ENCODE measurements around the gene MAPKBP1. TPM values are rescaled to one million over a fixed set of nuclear protein-coding genes. Genes with fewer than 3 reads are reported as not detected.

MAPKBP1 gene
- total and polyA plus RNA-seq, 7 experiments from 2014 or later: 3.0 to 44.7 (median 37.2) TPM

DNA sequence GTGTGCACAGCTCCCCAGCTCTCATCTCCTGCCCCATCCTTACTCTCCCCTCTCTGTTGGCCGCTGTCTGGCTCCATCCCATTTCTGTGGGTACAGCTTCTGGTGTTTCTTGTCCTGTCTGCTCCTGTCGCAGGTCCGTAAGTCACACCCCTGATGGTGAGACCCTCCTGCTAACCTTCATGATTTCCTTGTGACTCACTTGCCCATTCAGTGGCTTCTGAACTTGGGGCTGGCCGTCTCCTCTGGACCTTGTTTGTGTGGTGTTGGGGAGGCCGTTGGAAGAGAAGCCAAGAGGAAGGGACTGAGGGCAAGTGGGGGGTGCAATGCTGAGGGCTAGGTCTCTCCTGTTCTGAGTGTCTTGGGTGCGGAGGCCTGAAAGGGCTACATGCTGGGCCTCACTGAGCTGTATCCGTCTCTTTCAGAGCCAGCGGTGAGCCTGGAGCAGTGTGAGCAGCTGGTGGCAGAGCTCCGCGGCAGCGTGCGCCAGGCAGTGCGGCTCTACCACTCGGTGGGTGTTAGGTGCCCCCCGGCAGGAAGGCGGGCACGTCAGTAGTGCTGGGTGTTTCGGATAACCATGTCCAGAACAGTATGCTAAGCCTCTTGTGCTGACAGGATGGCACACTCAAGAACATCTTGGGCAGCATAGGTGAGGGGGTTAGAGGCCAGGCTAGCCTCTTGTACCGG is 49.9 kb downstream of the MAPKBP1 start:
- Histone ChIP-seq H3K4me1 (ENCODE audit: control insufficient read depth in 2 of 2, insufficient read depth in 2 of 2, low read length in 2 of 2) (peaks cover 7 to 8% of the 10 kb centered on the region in 2 donors), H3K4me3 (ENCODE audit: low read length) (no peak overlapping the region), H3K9me3 (ENCODE audit: control insufficient read depth in 2 of 3, low read length in 3 of 3) (no peaks in the 10 kb centered on the region), H3K36me3 (ENCODE audit: control insufficient read depth in 2 of 3, insufficient read depth in 3 of 3, low read length in 3 of 3) (peaks cover 0 to 62% (median 0%) of the 10 kb centered on the region in 3 experiments), H3K27ac (ENCODE audit: low read depth, low read length) (no peak overlapping the region), H3K27me3 (ENCODE audit: control insufficient read depth in 2 of 2, insufficient read depth in 2 of 2, low read length in 2 of 2) (no peaks in the 10 kb centered on the region)
- intact Hi-C loops (cut with micrococcal nuclease): no loop called here
- Mint-ChIP-seq H3K4me1 (peaks cover 9 to 16% (median 15%) of the 10 kb centered on the region in 7 donors), H3K9me3 (no peaks in the 10 kb centered on the region), H3K36me3 (peaks cover 0 to 16% (median 4%) of the 10 kb centered on the region in 5 donors), H3K27ac (peak overlapping the region in 1 of 9 donors; percentile 70), H3K4me3 (no peak overlapping the region), H3K27me3 (peaks cover 0 to 3% (median 0%) of the 10 kb centered on the region in 5 donors)
- CTCF ChIA-PET: no interaction called here
- DNase-seq: no peak
- POLR2A ChIA-PET: no interaction called here
- no peak for ATAC-seq

DNA sequence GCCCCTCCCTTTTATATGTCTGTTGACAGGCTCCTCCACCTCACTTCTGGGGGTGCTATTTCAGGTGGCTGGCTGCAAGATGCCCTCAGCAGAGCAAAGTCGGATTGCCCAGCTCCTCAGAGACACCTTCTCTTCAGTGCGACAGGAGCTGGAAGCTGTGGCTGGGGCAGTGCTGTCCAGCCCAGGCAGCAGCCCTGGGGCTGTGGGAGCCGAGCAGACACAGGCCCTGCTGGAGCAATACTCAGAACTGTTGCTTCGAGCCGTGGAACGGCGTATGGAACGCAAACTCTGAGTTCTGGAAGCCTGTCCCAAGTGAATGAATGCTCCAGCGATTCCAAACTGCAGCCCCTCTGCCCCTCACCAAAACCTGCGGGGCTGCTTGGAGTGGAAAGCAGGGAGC is 50.9 kb downstream of the MAPKBP1 start:
- intact Hi-C loops (cut with micrococcal nuclease): loop anchor here in 1 of 2 donors (5.0 kb wide), 1 partner anchor 128 kb away; no protein-coding TSS in a partner anchor
- POLR2A ChIA-PET: no interaction called here
- Mint-ChIP-seq H3K27me3 (peaks cover 0 to 3% (median 0%) of the 10 kb centered on the region in 5 donors), H3K9me3 (no peaks in the 10 kb centered on the region), H3K27ac (peak overlapping the region in 1 of 9 donors; percentile 62), H3K4me1 (peaks cover 17 to 25% (median 24%) of the 10 kb centered on the region in 7 donors), H3K36me3 (peaks cover 0 to 15% (median 4%) of the 10 kb centered on the region in 5 donors), H3K4me3 (no peak overlapping the region)
- Histone ChIP-seq H3K36me3 (ENCODE audit: control insufficient read depth in 2 of 3, insufficient read depth in 3 of 3, low read length in 3 of 3) (peaks cover 0 to 53% (median 0%) of the 10 kb centered on the region in 3 experiments), H3K4me3 (ENCODE audit: low read length) (no peak overlapping the region), H3K4me1 (ENCODE audit: control insufficient read depth in 2 of 2, insufficient read depth in 2 of 2, low read length in 2 of 2) (peaks cover 12 to 17% of the 10 kb centered on the region in 2 donors), H3K27me3 (ENCODE audit: control insufficient read depth in 2 of 2, insufficient read depth in 2 of 2, low read length in 2 of 2) (no peaks in the 10 kb centered on the region), H3K9me3 (ENCODE audit: control insufficient read depth in 2 of 3, low read length in 3 of 3) (no peaks in the 10 kb centered on the region), H3K27ac (ENCODE audit: low read depth, low read length) (no peak overlapping the region)
- no peak for ATAC-seq
- DNase-seq: no peak
- CTCF ChIA-PET: interaction anchor here (1.0 kb wide), 1 partner anchor 80 kb away, joined by 5 read pairs; no protein-coding TSS in a partner anchor

- CTCF ChIA-PET: interaction anchor here (0.7 to 1.0 kb wide), 3 partner anchors 14 to 79 kb away, joined by 3 to 5 read pairs (median 3); partner anchors contain the start of gene MAPKBP1
These were observed 51.6 kb downstream of the MAPKBP1 start for GRCh38 chr15:41825572-41826535.

DNA sequence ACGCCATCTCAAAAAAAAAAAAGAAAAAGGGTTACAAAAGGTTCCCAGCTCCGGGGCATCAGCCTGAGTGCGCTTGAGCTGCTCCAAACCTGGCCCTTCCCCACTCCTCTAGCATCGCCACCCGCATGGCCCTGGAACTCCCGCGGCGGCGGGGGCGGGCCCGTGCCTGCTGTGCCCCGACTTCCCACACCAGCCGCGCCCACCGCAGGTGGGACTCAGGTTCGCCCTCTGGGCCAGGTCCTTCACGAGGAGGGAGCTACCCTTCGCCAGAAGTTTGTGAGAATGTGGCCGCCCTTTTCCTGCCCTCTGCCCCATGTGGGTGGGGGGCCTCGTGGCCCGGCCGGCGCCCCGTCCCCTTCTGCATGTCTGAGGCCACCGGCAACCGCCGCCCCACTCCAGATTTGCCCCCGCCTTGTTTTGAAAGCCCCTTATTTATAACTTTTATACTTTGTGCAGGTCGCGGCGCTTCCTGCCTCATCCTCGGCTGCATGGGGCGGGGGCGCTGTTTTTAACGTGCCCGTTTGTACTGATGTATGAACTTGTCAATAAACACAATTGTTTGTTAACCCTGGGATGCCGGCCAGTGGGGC is 53.1 kb downstream of the MAPKBP1 start:
- Histone ChIP-seq H3K27ac (ENCODE audit: low read depth, low read length) (peak overlapping the region; percentile 94), H3K36me3 (ENCODE audit: control insufficient read depth in 2 of 3, insufficient read depth in 3 of 3, low read length in 3 of 3) (peaks cover 0 to 37% (median 0%) of the 10 kb centered on the region in 3 experiments), H3K9me3 (ENCODE audit: control insufficient read depth in 2 of 3, low read length in 3 of 3) (no peaks in the 10 kb centered on the region), H3K4me1 (ENCODE audit: control insufficient read depth in 2 of 2, insufficient read depth in 2 of 2, low read length in 2 of 2) (peaks cover 26 to 31% of the 10 kb centered on the region in 2 donors), H3K4me3 (ENCODE audit: low read length) (peak overlapping the region; percentile 99), H3K27me3 (ENCODE audit: control insufficient read depth in 2 of 2, insufficient read depth in 2 of 2, low read length in 2 of 2) (no peaks in the 10 kb centered on the region)
- intact Hi-C loops (cut with micrococcal nuclease): loop anchor here (2.0 to 5.0 kb wide), 2 partner anchors 130 to 911 kb away; no protein-coding TSS in a partner anchor
- H3K36me3 Mint-ChIP-seq: peaks cover 0 to 23% (median 0%) of the 10 kb centered on the region in 5 donors
- CTCF ChIA-PET: interaction anchor here (0.5 to 1.8 kb wide), 5 partner anchors 54 to 493 kb away, joined by 3 to 5 read pairs (median 4); no protein-coding TSS in a partner anchor
- peaks cover 26 to 45% (median 43%) of the 10 kb centered on the region in 7 donors for H3K4me1 Mint-ChIP-seq
- H3K27me3 Mint-ChIP-seq: peaks cover 0 to 3% (median 0%) of the 10 kb centered on the region in 5 donors
- peak overlapping the region; percentile 42 to 96 (median 89) for H3K27ac Mint-ChIP-seq
- peak; percentile 18 for ATAC-seq
- peak in 3 of 9 donors; percentile 26 to 51 (median 28) for DNase-seq
- no peaks in the 10 kb centered on the region for H3K9me3 Mint-ChIP-seq
- POLR2A ChIA-PET: interaction anchor here (0.7 to 2.9 kb wide), 9 partner anchors 42 to 167 kb away, joined by 3 to 16 read pairs (median 3); partner anchors contain the start of genes MAPKBP1 and MGA
- peak overlapping the region; percentile 86 to 99 (median 96) for H3K4me3 Mint-ChIP-seq

More at GRCh38 chr15:41825572-41826535, 51.6 kb downstream of the MAPKBP1 start:
- ATAC-seq (no peak), DNase-seq (no peak)
- H3K4me3 Mint-ChIP-seq: peak overlapping the region; percentile 66 to 99 (median 87)
- no peaks in the 10 kb centered on the region for H3K9me3 Mint-ChIP-seq
- peaks cover 0 to 3% (median 0%) of the 10 kb centered on the region in 5 donors for H3K27me3 Mint-ChIP-seq
- Histone ChIP-seq H3K36me3 (ENCODE audit: control insufficient read depth in 2 of 3, insufficient read depth in 3 of 3, low read length in 3 of 3) (peaks cover 0 to 46% (median 0%) of the 10 kb centered on the region in 3 experiments), H3K4me1 (ENCODE audit: control insufficient read depth in 2 of 2, insufficient read depth in 2 of 2, low read length in 2 of 2) (peaks cover 15 to 17% of the 10 kb centered on the region in 2 donors), H3K4me3 (ENCODE audit: low read length) (no peak overlapping the region), H3K27me3 (ENCODE audit: control insufficient read depth in 2 of 2, insufficient read depth in 2 of 2, low read length in 2 of 2) (no peaks in the 10 kb centered on the region), H3K27ac (ENCODE audit: low read depth, low read length) (no peak overlapping the region), H3K9me3 (ENCODE audit: control insufficient read depth in 2 of 3, low read length in 3 of 3) (no peaks in the 10 kb centered on the region)
- peaks cover 17 to 32% (median 29%) of the 10 kb centered on the region in 7 donors for H3K4me1 Mint-ChIP-seq
- H3K27ac Mint-ChIP-seq: peak overlapping the region in 8 of 9 donors; percentile 8 to 79 (median 62)
- intact Hi-C loops (cut with micrococcal nuclease): loop anchor here (2.0 to 5.0 kb wide), 2 partner anchors 129 to 913 kb away; no protein-coding TSS in a partner anchor
- H3K36me3 Mint-ChIP-seq: peaks cover 0 to 16% (median 4%) of the 10 kb centered on the region in 5 donors
- POLR2A ChIA-PET: interaction anchor here (2.5 to 2.9 kb wide), 2 partner anchors 52 to 111 kb away, joined by 9 to 16 read pairs; partner anchors contain the start of gene MAPKBP1

- Histone ChIP-seq H3K9me3 (ENCODE audit: control insufficient read depth in 2 of 3, low read length in 3 of 3) (no peaks in the 10 kb centered on the region), H3K4me1 (ENCODE audit: control insufficient read depth in 2 of 2, insufficient read depth in 2 of 2, low read length in 2 of 2) (peaks cover 26 to 38% of the 10 kb centered on the region in 2 donors), H3K36me3 (ENCODE audit: control insufficient read depth in 2 of 3, insufficient read depth in 3 of 3, low read length in 3 of 3) (peaks cover 0 to 30% (median 0%) of the 10 kb centered on the region in 3 experiments), H3K4me3 (ENCODE audit: low read length) (peak within 1 kb of the TSS; percentile 99), H3K27me3 (ENCODE audit: control insufficient read depth in 2 of 2, insufficient read depth in 2 of 2, low read length in 2 of 2) (no peaks in the 10 kb centered on the region), H3K27ac (ENCODE audit: low read depth, low read length) (peak within 1 kb of the TSS; percentile 94)
- Mint-ChIP-seq H3K9me3 (no peaks in the 10 kb centered on the region), H3K4me3 (peak within 1 kb of the TSS; percentile 86 to 99 (median 96)), H3K27ac (peak within 1 kb of the TSS; percentile 78 to 96 (median 92)), H3K4me1 (peaks cover 34 to 53% (median 50%) of the 10 kb centered on the region in 7 donors), H3K36me3 (peaks cover 0 to 30% (median 4%) of the 10 kb centered on the region in 5 donors), H3K27me3 (peaks cover 0 to 3% (median 0%) of the 10 kb centered on the region in 5 donors)
- POLR2A ChIA-PET: interaction anchor here (0.9 to 2.9 kb wide), 8 partner anchors 24 to 168 kb away, joined by 3 to 16 read pairs (median 4); partner anchors contain the start of genes MAPKBP1 and MGA
- DNase-seq (peak; percentile 81 to 98 (median 91)), ATAC-seq (peak; percentile 99)
- CTCF ChIA-PET: interaction anchor here (0.5 to 2.0 kb wide), 6 partner anchors 54 to 205 kb away, joined by 3 to 5 read pairs (median 4); no protein-coding TSS in a partner anchor
- intact Hi-C loops (cut with micrococcal nuclease): loop anchor here (1.0 to 5.0 kb wide), 12 partner anchors 43 to 911 kb away; partner anchors contain the start of genes MAPKBP1 (in 2 of the 2), NDUFAF1 (in 1 of the 2) and SPTBN5 (in 1 of the 2)
These were observed 53.9 kb downstream of the MAPKBP1 start, which contains the start of gene JMJD7 for GRCh38 chr15:41827880-41828806. TSS of gene JMJD7 (plus strand) at chr15:41828092. CDS start at chr15:41828125, 33 bp downstream.

Data from naive thymus-derived CD4-positive, alpha-beta T cell (primary cell).